HL-60 (cell line): ENCODE data around the gene USP10.

Experiments
- DNase-seq, 2 experiments: peaks; one replicate each; pipeline ENCODE4 v3.0.0-alpha.2; 2010 to 2020; ENCODE audit warnings: low read depth in 1 of 2, low spot score in 1 of 2
- H3K27ac ChIP-seq: fragments of 250-450 bp; sonication (Bioruptor Pico); replicated peaks from 2 replicates; pipeline ENCODE4 v1.5.1; 2020; ENCODE audit warnings: mild to moderate bottlenecking, moderate library complexity
- H3K27me3 ChIP-seq: fragments of 250-450 bp; sonication (Bioruptor Pico); 2 replicates; pipeline ENCODE4 v1.5.1; 2021; ENCODE audit warnings: mild to moderate bottlenecking, moderate library complexity; ENCODE audit not compliant: insufficient read depth, poor library complexity, severe bottlenecking
- H3K4me3 ChIP-seq: replicated peaks from 2 replicates; pipeline ENCODE4 v1.5.1; 2011; ENCODE audit warnings: mild to moderate bottlenecking, control low read depth, low read length; ENCODE audit not compliant: insufficient read depth
- CTCF ChIP-seq: IDR thresholded peaks from one replicate; pipeline ENCODE4 v1.5.1; 2011; ENCODE audit warnings: low read length, control low read depth, inconsistent platforms; ENCODE audit not compliant: insufficient read depth
- GABPA ChIP-seq: IDR thresholded peaks from 2 replicates; pipeline ENCODE4 v1.6.1; 2012; ENCODE audit warnings: low read depth
- POLR2AphosphoS5 ChIP-seq: IDR thresholded peaks from 2 replicates; pipeline ENCODE4 v1.6.1; 2012; ENCODE audit warnings: low read depth
- REST ChIP-seq: IDR thresholded peaks from 2 replicates; pipeline ENCODE4 v1.6.1; 2012; ENCODE audit warnings: low read depth; ENCODE audit not compliant: insufficient replicate concordance
- SPI1 ChIP-seq: IDR thresholded peaks from 2 replicates; pipeline ENCODE4 v1.6.1; 2012; ENCODE audit warnings: low read depth, mild to moderate bottlenecking, borderline replicate concordance

The USP10 gene

DNA sequence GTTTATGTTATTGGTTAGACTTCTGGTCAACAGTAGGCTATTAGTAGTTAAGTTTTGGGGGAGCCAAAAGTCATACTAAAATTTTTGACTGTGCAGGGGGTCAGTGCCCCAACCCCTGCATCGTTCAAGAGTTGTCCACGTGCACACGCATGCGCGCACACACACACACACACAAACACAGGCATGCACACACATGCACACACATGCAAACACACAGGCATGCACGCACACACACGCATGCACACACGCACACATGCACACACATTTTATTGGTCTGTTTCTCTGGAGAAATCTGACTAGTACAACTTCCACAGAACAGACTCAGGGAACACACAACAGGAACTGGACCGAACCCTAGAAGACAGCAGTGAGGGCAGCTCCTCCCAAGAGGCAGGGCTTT lies 24.4 kb upstream of the USP10 start:
- no peak for DNase-seq
- no peak overlapping the region for H3K4me3 ChIP-seq

DNA sequence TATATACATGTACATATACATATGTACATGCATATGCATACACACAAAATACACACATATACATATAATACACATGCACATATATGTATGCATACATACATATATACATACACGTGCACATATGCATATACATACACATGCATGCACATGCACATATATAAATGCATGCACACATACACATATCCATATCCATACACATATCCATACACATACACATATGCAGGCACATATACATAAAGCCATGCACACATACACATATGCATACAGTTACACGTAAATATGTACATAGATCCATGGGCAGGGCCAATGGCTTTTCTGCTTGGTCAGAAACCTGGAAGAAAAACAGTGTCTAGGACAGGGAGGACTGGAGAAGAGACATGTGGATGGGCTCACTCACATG lies 23.9 kb upstream of the USP10 start:
- no peak for TF ChIP-seq REST
- no peak for TF ChIP-seq POLR2AphosphoS5
- TF ChIP-seq CTCF, result no peak
- TF ChIP-seq GABPA, result no peak
- TF ChIP-seq SPI1, result no peak
- DNase-seq, result no peak
- no peaks in the 10 kb centered on the region for H3K27me3 ChIP-seq
- H3K4me3 ChIP-seq, result no peak overlapping the region
- no peak overlapping the region for H3K27ac ChIP-seq

More for the DNA sequence above, 24.4 kb upstream of the USP10 start:
- TF ChIP-seq REST (no peak), SPI1 (no peak), POLR2AphosphoS5 (no peak), CTCF (no peak), GABPA (no peak)
- H3K27ac ChIP-seq, result no peak overlapping the region
- H3K27me3 ChIP-seq, result no peaks in the 10 kb centered on the region

DNA sequence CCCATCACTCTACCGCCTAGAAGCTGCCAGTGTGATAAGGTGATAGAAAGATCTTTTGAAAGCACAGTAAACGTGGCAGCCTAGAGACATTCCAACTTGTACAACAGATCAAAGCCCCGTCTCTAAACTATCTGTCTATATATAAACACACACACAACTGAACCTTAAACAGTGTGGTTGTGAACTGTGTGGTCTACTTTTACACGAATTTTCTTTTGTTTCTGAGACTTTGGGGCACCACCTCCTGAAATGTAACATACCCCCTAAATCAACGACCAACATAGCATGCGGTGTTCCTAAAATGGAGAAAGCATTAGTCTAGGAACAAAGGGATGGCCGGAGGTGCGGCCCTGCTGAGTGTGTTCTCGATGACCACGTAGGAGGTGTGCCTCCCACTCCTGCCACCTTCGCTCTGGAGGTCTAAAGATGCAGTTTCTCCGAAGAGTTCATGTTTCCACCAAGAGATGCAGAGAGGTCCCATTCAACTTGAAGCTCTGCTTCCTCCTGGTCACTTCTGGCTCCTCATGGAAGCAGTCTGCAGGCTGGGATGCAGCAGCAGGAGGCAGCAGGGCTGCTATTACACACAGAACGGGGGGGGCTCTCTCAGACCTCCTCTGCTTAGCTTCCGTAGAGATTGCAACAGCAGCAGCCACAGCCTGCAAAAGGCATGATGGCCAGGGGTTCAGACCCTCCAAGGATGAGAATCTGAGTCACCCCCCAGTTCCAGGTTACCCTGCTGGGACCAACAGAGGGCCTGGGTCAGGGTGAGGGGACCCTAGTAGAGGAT lies 22.6 kb upstream of the USP10 start:
- DNase-seq, result no peak
- TF ChIP-seq POLR2AphosphoS5 (no peak), CTCF (no peak), REST (no peak), SPI1 (no peak), GABPA (no peak)
- Histone ChIP-seq H3K27me3 (no peaks in the 10 kb centered on the region), H3K27ac (no peak overlapping the region), H3K4me3 (no peak overlapping the region)
